PC-9 (cell line): Measurements from ENCODE around the gene TANGO6. TPM values are rescaled to one million over a fixed set of nuclear protein-coding genes. Genes with fewer than 3 reads are reported as not detected.

Experiments
- BruUV-seq: library from RNA; stranded (reverse); fragments of 400-500 nt; replicated peaks from 2 replicates; lab custom pipeline; 2021; lab: Mats Ljungman, UMichigan
- CTCF ChIA-PET: fragments of 300-600 bp; sonication (Branson Sonifier 250); formaldehyde crosslinking; loops from one replicate; lab custom pipeline; 2022; ENCODE audit warnings: antibody characterized with exemption; lab: Charles Lee
- POLR2A ChIA-PET: fragments of 300-600 bp; sonication (Branson Sonifier 250); formaldehyde crosslinking; loops from one replicate; lab custom pipeline; 2022; ENCODE audit warnings: antibody characterized with exemption; ENCODE audit not compliant: unreplicated experiment; lab: Charles Lee
- DNase-seq, 2 experiments: peaks; one replicate each; pipeline versions ENCODE4 v3.0.0 to v3.0.0-alpha.2; 2015 to 2022; ENCODE audit warnings: mixed read lengths in 1 of 2
- H2AFZ ChIP-seq: fragments of 200-600 bp; sonication (generic); 2 replicates; pipeline ENCODE4 v1.8.1; 2017; ENCODE audit warnings: antibody characterized with exemption
- H3F3A ChIP-seq: fragments of 200-600 bp; sonication (generic); 2 replicates; pipeline ENCODE4 v1.8.1; 2017; ENCODE audit warnings: antibody characterized with exemption, mild to moderate bottlenecking, low read depth; ENCODE audit not compliant: insufficient read depth
- H3K27ac ChIP-seq: fragments of 200-600 bp; sonication (generic); 2 replicates; pipeline ENCODE4 v1.6.1; 2016; ENCODE audit warnings: mixed run types
- H3K27me3 ChIP-seq: fragments of 200-600 bp; sonication (generic); 2 replicates; pipeline ENCODE4 v1.6.1; 2016; ENCODE audit warnings: low read depth, mixed run types; ENCODE audit not compliant: insufficient read depth
- H3K36me3 ChIP-seq: fragments of 200-600 bp; sonication (generic); 2 replicates; pipeline ENCODE4 v1.6.1; 2016; ENCODE audit warnings: low read depth, mixed run types
- H3K4me1 ChIP-seq: fragments of 200-600 bp; sonication (generic); replicated peaks from 2 replicates; pipeline ENCODE4 v1.6.1; 2016; ENCODE audit warnings: mixed run types; ENCODE audit not compliant: insufficient read depth
- H3K4me2 ChIP-seq: fragments of 200-600 bp; sonication (generic); 2 replicates; pipeline ENCODE4 v1.6.1; 2017; ENCODE audit warnings: mixed run types
- H3K4me3 ChIP-seq: fragments of 200-600 bp; sonication (generic); 2 replicates; pipeline ENCODE4 v1.6.1; 2016; ENCODE audit warnings: mixed run types
- H3K79me2 ChIP-seq: fragments of 200-600 bp; sonication (generic); 2 replicates; pipeline ENCODE4 v1.6.1; 2017; ENCODE audit warnings: low read depth, mixed run types
- H3K9me2 ChIP-seq: fragments of 200-600 bp; sonication (generic); 2 replicates; pipeline ENCODE4 v1.8.1; 2017; ENCODE audit warnings: mild to moderate bottlenecking; ENCODE audit not compliant: insufficient read depth
- H3K9me3 ChIP-seq: fragments of 200-600 bp; sonication (generic); 2 replicates; pipeline ENCODE4 v1.8.1; 2016; ENCODE audit warnings: low read depth; ENCODE audit not compliant: insufficient read depth
- H4K20me1 ChIP-seq: fragments of 200-600 bp; sonication (generic); 2 replicates; pipeline ENCODE4 v1.8.1; 2017; ENCODE audit not compliant: insufficient read depth
- CTCF ChIP-seq: fragments of 200-600 bp; sonication (generic); conservative IDR thresholded peaks from 2 replicates; pipeline ENCODE4 v1.6.1; 2017; ENCODE audit warnings: mixed run types, antibody characterized with exemption, mild to moderate bottlenecking, moderate library complexity
- EZH2 ChIP-seq: fragments of 200-600 bp; sonication (generic); IDR thresholded peaks from 2 replicates; pipeline ENCODE4 v1.8.0; 2017; ENCODE audit warnings: antibody characterized with exemption, low read depth
- intact Hi-C: fragments of 100-400 bp; cut with micrococcal nuclease; formaldehyde crosslinking; loops from one replicate; pipeline ENCODE4 v1.10.0; 2022; ENCODE audit not compliant: unreplicated experiment
- total RNA-seq: library from RNA; stranded (reverse); gene quantifications from 2 replicates; pipeline ENCODE4 v1.2.3, GENCODE V29; 2021

TANGO6 gene
- total RNA-seq, 1 experiment from 2014 or later: 5.8 TPM

- H3K9me3 ChIP-seq: no peaks in the 10 kb centered on the region
- BruUV-seq: no TSS peak
- H3K9me2 ChIP-seq: no peaks in the 10 kb centered on the region
- H3K36me3 ChIP-seq: no peaks in the 10 kb centered on the region
- intact Hi-C loops: no loop called here
- H2AFZ ChIP-seq: no peak overlapping the region
- H3K4me1 ChIP-seq: peaks cover 7% of the 10 kb centered on the region
- CTCF ChIA-PET: no interaction called here
- no peak for DNase-seq
- H3K27ac ChIP-seq: no peak overlapping the region
- H3K79me2 ChIP-seq: no peaks in the 10 kb centered on the region
- POLR2A ChIA-PET: no interaction called here
- H3K4me3 ChIP-seq: no peak overlapping the region
- H3F3A ChIP-seq: peaks cover 2% of the 10 kb centered on the region; the same call in 1 of the 2 replicates
- TF ChIP-seq CTCF (no peak), EZH2 (no peak)
- no peaks in the 10 kb centered on the region for H4K20me1 ChIP-seq
- H3K27me3 ChIP-seq: no peaks in the 10 kb centered on the region
- no peak overlapping the region for H3K4me2 ChIP-seq
These were observed 72.3 kb downstream of the TANGO6 start for GRCh38 chr16:68915589-68915988.

- TF ChIP-seq CTCF (no peak), EZH2 (no peak)
- POLR2A ChIA-PET: no interaction called here
- peaks cover 27% of the 10 kb centered on the region for H3K4me1 ChIP-seq
- H3K4me2 ChIP-seq: no peak overlapping the region
- H4K20me1 ChIP-seq: no peaks in the 10 kb centered on the region
- H3K79me2 ChIP-seq: no peaks in the 10 kb centered on the region
- H3K9me3 ChIP-seq: no peaks in the 10 kb centered on the region
- no peaks in the 10 kb centered on the region for H3K9me2 ChIP-seq
- no peaks in the 10 kb centered on the region for H3K36me3 ChIP-seq
- DNase-seq: no peak
- H2AFZ ChIP-seq: no peak overlapping the region
- H3K4me3 ChIP-seq: no peak overlapping the region
- no peaks in the 10 kb centered on the region for H3K27me3 ChIP-seq
- intact Hi-C loops: no loop called here
- H3K27ac ChIP-seq: no peak overlapping the region
- BruUV-seq: no TSS peak
- CTCF ChIA-PET: no interaction called here
- peaks cover 19% of the 10 kb centered on the region for H3F3A ChIP-seq
These were observed 74.2 kb downstream of the TANGO6 start for GRCh38 chr16:68917541-68917940.

- BruUV-seq: no TSS peak
- H3K4me2 ChIP-seq: peak overlapping the region; percentile 8; the same call in 1 of the 2 replicates
These were observed 77.0 kb downstream of the TANGO6 start for GRCh38 chr16:68920349-68920748.

More at GRCh38 chr16:68920349-68920748, 77.0 kb downstream of the TANGO6 start:
- peaks cover 49% of the 10 kb centered on the region for H3K4me1 ChIP-seq
- intact Hi-C loops: loop anchor here (2.0 kb wide), 1 partner anchor 72 kb away; no protein-coding TSS in a partner anchor
- ChIA-PET POLR2A (interaction anchor here (0.5 kb wide), 1 partner anchor 70 kb away, joined by 4 read pairs; no protein-coding TSS in a partner anchor), CTCF (no interaction called here)
- no peaks in the 10 kb centered on the region for H4K20me1 ChIP-seq
- H3K27ac ChIP-seq: peak overlapping the region; percentile 96
- no peaks in the 10 kb centered on the region for H3K9me3 ChIP-seq
- H3K79me2 ChIP-seq: no peaks in the 10 kb centered on the region
- no peak for DNase-seq
- no peak for TF ChIP-seq EZH2
- no peak for TF ChIP-seq CTCF
- no peaks in the 10 kb centered on the region for H3K36me3 ChIP-seq
- H3K4me3 ChIP-seq: no peak overlapping the region
- no peaks in the 10 kb centered on the region for H3K27me3 ChIP-seq
- H3F3A ChIP-seq: peaks cover 33% of the 10 kb centered on the region
- H2AFZ ChIP-seq: no peak overlapping the region
- no peaks in the 10 kb centered on the region for H3K9me2 ChIP-seq
